ENCODE results near the gene SDR42E1.

SDR42E1 gene

GRCh38 chr16:82005027-82005830 is 6.0 kb downstream of the SDR42E1 start:
- TF ChIP-seq FOXP2 (optimal IDR thresholded peaks at IDR 0.05; ENCODE audit: borderline replicate concordance, extremely low read depth, extremely low read length, insufficient read depth) (no peak), POLR2AphosphoS5 (IDR thresholded peaks at IDR 0.05; ENCODE audit: low read depth, low read length) (no peak), REST (IDR thresholded peaks at IDR 0.05; ENCODE audit: insufficient read depth in 1 of 2, low read depth in 2 of 2, low read length in 2 of 2) (no peak), TAF1 (IDR thresholded peaks at IDR 0.05; ENCODE audit: borderline replicate concordance, insufficient read depth, low read length) (no peak), SIN3A (IDR thresholded peaks at IDR 0.05; ENCODE audit: borderline replicate concordance, insufficient read depth, low read length) (no peak)

GRCh38 chr16:82004601-82005000 is 6.7 kb downstream of the SDR42E1 start:
- TF ChIP-seq REST (IDR thresholded peaks at IDR 0.05; ENCODE audit: insufficient read depth in 1 of 2, low read depth in 2 of 2, low read length in 2 of 2) (no peak), SIN3A (IDR thresholded peaks at IDR 0.05; ENCODE audit: borderline replicate concordance, insufficient read depth, low read length) (no peak), TAF1 (IDR thresholded peaks at IDR 0.05; ENCODE audit: borderline replicate concordance, insufficient read depth, low read length) (no peak), POLR2AphosphoS5 (IDR thresholded peaks at IDR 0.05; ENCODE audit: low read depth, low read length) (no peak), FOXP2 (optimal IDR thresholded peaks at IDR 0.05; ENCODE audit: borderline replicate concordance, extremely low read depth, extremely low read length, insufficient read depth) (no peak)

- TF ChIP-seq POLR2AphosphoS5 (IDR thresholded peaks at IDR 0.05; ENCODE audit: low read depth, low read length) (no peak), TAF1 (IDR thresholded peaks at IDR 0.05; ENCODE audit: borderline replicate concordance, insufficient read depth, low read length) (no peak), SIN3A (IDR thresholded peaks at IDR 0.05; ENCODE audit: borderline replicate concordance, insufficient read depth, low read length) (no peak), REST (IDR thresholded peaks at IDR 0.05; ENCODE audit: insufficient read depth in 1 of 2, low read depth in 2 of 2, low read length in 2 of 2) (no peak), FOXP2 (optimal IDR thresholded peaks at IDR 0.05; ENCODE audit: borderline replicate concordance, extremely low read depth, extremely low read length, insufficient read depth) (no peak)
These were observed 8.4 kb downstream of the SDR42E1 start for GRCh38 chr16:82002831-82003230.

- no peak for TF ChIP-seq FOXP2 (optimal IDR thresholded peaks at IDR 0.05; ENCODE audit: borderline replicate concordance, extremely low read depth, extremely low read length, insufficient read depth)
These were observed 13.5 kb downstream of the SDR42E1 start for GRCh38 chr16:81997738-81998137.

- no peak for TF ChIP-seq REST (IDR thresholded peaks at IDR 0.05; ENCODE audit: insufficient read depth in 1 of 2, low read depth in 2 of 2, low read length in 2 of 2)
- TF ChIP-seq TAF1 (IDR thresholded peaks at IDR 0.05; ENCODE audit: borderline replicate concordance, insufficient read depth, low read length), result no peak
- no peak for TF ChIP-seq POLR2AphosphoS5 (IDR thresholded peaks at IDR 0.05; ENCODE audit: low read depth, low read length)
These were observed 14.4 kb downstream of the SDR42E1 start for GRCh38 chr16:81996664-81997509.

Data from PFSK-1 (cell line).